ENCODE results near the gene CLCN1. TPM values are rescaled to one million over a fixed set of nuclear protein-coding genes. Genes with fewer than 3 reads are reported as not detected.

The CLCN1 gene
- polyA plus RNA-seq, 2 of the 4 experiments (the other 2 are of a cell fraction): 0.08 TPM; not detected in 1

DNA sequence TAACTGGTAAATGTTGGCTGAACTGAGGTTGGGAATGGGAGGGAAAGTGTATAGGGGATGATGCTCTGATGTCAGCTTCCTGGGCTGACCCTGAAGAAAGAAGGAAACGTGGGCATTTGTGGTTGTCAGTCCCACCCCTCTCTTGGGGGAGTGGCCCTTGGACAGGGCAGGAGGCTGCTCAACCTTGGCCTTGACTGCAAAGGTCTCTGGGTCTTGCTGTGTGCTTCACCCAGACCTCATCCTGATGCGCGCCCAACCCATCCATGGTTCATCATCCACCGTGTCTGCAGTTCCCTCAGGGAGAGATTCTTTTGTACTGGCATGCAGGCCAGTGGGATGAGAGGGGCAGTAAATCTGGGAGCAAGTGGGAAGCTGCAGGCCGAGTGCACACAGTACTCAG lies 60.5 kb downstream of the CLCN1 start:
- Histone ChIP-seq H3K4me2 (no peak overlapping the region), H3K4me3 (no peak overlapping the region), H3K27ac (no peak overlapping the region), H3K4me1 (peaks cover 21% of the 10 kb centered on the region), H3K9me3 (no peaks in the 10 kb centered on the region)
- ATAC-seq (no peak), DNase-seq (ENCODE audit: low read depth in 1 of 2, low spot score in 1 of 2) (no peak), FAIRE-seq (no peak)
- CTCF ChIA-PET: interaction anchor here (1.7 to 2.7 kb wide), 2 partner anchors 40 to 136 kb away, joined by 6 to 8 read pairs; no protein-coding TSS in a partner anchor
- TF ChIP-seq SMC3 (IDR thresholded peaks at IDR 0.05): no peak
- TF ChIP-seq KDM1A (IDR thresholded peaks at IDR 0.05; ENCODE audit: low read depth): no peak
- no peak for TF ChIP-seq FOSL2 (IDR thresholded peaks at IDR 0.05)
- no peak for TF ChIP-seq FOSL2 (CRISPR knock-in tag; IDR thresholded peaks at IDR 0.05)
- no peak for TF ChIP-seq EP300 (IDR thresholded peaks at IDR 0.05)
- no peak for TF ChIP-seq FOSB (CRISPR knock-in tag; IDR thresholded peaks at IDR 0.05)
- no peak for TF ChIP-seq EHMT2 (IDR thresholded peaks at IDR 0.05; ENCODE audit: low read depth)
- TF ChIP-seq TFCP2L1 (CRISPR knock-in tag; IDR thresholded peaks at IDR 0.05): no peak
- TF ChIP-seq CBX8 (IDR thresholded peaks at IDR 0.05): no peak
- TF ChIP-seq, protein P1, sequence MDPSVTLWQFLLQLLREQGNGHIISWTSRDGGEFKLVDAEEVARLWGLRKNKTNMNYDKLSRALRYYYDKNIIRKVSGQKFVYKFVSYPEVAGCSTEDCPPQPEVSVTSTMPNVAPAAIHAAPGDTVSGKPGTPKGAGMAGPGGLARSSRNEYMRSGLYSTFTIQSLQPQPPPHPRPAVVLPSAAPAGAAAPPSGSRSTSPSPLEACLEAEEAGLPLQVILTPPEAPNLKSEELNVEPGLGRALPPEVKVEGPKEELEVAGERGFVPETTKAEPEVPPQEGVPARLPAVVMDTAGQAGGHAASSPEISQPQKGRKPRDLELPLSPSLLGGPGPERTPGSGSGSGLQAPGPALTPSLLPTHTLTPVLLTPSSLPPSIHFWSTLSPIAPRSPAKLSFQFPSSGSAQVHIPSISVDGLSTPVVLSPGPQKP (IDR thresholded peaks at IDR 0.05; ENCODE audit: low read depth, low read length): no peak
- TF ChIP-seq, protein P2, sequence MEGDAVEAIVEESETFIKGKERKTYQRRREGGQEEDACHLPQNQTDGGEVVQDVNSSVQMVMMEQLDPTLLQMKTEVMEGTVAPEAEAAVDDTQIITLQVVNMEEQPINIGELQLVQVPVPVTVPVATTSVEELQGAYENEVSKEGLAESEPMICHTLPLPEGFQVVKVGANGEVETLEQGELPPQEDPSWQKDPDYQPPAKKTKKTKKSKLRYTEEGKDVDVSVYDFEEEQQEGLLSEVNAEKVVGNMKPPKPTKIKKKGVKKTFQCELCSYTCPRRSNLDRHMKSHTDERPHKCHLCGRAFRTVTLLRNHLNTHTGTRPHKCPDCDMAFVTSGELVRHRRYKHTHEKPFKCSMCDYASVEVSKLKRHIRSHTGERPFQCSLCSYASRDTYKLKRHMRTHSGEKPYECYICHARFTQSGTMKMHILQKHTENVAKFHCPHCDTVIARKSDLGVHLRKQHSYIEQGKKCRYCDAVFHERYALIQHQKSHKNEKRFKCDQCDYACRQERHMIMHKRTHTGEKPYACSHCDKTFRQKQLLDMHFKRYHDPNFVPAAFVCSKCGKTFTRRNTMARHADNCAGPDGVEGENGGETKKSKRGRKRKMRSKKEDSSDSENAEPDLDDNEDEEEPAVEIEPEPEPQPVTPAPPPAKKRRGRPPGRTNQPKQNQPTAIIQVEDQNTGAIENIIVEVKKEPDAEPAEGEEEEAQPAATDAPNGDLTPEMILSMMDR (IDR thresholded peaks at IDR 0.05): no peak
- no peak for TF ChIP-seq NPAS2 (CRISPR knock-in tag; IDR thresholded peaks at IDR 0.05; ENCODE audit: borderline replicate concordance)
- no peak for TF ChIP-seq MYC (IDR thresholded peaks at IDR 0.05; ENCODE audit: borderline replicate concordance, low read length)
- TF ChIP-seq CHD4 (IDR thresholded peaks at IDR 0.05; ENCODE audit: borderline replicate concordance): no peak
- no peak for TF ChIP-seq NR3C1 (IDR thresholded peaks at IDR 0.05)
- no peak for TF ChIP-seq PHF8 (IDR thresholded peaks at IDR 0.05; ENCODE audit: borderline replicate concordance, low read depth)
- whole genome bisulfite sequencing (ENCODE audit: missing lambda C conversion rate): 69% methylated on average over 5 of the region's 5 CpGs
- POLR2A ChIA-PET: no interaction called here

DNA sequence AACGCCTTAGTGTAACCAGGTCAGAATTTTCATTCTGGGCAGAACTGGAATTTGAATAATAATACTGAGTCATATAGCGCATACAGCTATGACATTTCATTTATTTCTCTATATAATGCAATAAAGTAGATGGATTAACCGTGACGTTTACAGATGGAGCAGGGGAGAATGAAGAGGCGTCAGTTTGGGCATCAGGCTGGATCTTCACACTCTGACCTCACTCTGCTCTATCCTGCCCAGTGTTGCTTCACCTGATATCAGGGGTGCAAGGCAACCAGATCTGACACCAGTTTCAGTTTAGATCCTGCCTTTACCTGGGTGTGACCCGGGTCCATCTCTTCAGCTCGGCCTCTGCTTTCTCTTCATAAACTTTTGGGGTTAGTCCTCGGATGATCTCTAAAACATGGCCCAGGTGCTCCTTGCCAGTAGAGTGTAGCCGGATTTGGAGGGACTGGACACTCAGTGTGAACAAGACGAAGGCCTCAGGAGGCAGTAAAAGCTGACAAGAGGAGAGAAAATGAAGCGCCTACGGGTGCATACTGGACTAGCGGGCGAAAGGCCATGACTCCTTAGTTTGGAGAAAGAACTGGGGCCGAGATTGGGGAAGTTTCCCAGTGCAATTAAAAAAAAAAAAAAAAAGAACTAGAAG lies 63.8 kb downstream of the CLCN1 start:
- peak overlapping the region; percentile 99 to 100 for H3K27ac ChIP-seq
- H3K4me3 ChIP-seq: peak overlapping the region; percentile 100
- no peaks in the 10 kb centered on the region for H3K9me3 ChIP-seq
- H3K4me2 ChIP-seq: peak overlapping the region; percentile 83
- 28% methylated on average over 15 of the region's 15 CpGs for WGBS (ENCODE audit: missing lambda C conversion rate)
- ChIA-PET CTCF (interaction anchor here (0.7 to 3.0 kb wide), 43 partner anchors 9 to 1001 kb away, joined by 3 to 30 read pairs (median 4); partner anchors contain the start of genes EPHA1, FAM131B and GSTK1), POLR2A (interaction anchor here (0.6 to 1.4 kb wide), 7 partner anchors 8 to 139 kb away, joined by 3 to 11 read pairs (median 5); no protein-coding TSS in a partner anchor)
- DNase-seq (ENCODE audit: low read depth in 1 of 2, low spot score in 1 of 2): peak in 1 of 2 experiments; percentile 46
- TF ChIP-seq FOXS1 (CRISPR knock-in tag; IDR thresholded peaks at IDR 0.05): no peak
- TF ChIP-seq, protein P3, sequence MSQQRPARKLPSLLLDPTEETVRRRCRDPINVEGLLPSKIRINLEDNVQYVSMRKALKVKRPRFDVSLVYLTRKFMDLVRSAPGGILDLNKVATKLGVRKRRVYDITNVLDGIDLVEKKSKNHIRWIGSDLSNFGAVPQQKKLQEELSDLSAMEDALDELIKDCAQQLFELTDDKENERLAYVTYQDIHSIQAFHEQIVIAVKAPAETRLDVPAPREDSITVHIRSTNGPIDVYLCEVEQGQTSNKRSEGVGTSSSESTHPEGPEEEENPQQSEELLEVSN (IDR thresholded peaks at IDR 0.05; ENCODE audit: borderline replicate concordance, low read depth): peak; percentile 87
- TF ChIP-seq, protein P4, sequence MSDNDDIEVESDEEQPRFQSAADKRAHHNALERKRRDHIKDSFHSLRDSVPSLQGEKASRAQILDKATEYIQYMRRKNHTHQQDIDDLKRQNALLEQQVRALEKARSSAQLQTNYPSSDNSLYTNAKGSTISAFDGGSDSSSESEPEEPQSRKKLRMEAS (IDR thresholded peaks at IDR 0.05): 0 out of 2 replicates have a peak, but pooled peaks have one; percentile 34
- TF ChIP-seq KDM5A (IDR thresholded peaks at IDR 0.05): no peak
- TF ChIP-seq PHF8 (IDR thresholded peaks at IDR 0.05; ENCODE audit: borderline replicate concordance, low read depth): no peak
- TF ChIP-seq, protein P5, sequence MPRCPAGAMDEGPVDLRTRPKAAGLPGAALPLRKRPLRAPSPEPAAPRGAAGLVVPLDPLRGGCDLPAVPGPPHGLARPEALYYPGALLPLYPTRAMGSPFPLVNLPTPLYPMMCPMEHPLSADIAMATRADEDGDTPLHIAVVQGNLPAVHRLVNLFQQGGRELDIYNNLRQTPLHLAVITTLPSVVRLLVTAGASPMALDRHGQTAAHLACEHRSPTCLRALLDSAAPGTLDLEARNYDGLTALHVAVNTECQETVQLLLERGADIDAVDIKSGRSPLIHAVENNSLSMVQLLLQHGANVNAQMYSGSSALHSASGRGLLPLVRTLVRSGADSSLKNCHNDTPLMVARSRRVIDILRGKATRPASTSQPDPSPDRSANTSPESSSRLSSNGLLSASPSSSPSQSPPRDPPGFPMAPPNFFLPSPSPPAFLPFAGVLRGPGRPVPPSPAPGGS (IDR thresholded peaks at IDR 0.05): no peak
- TF ChIP-seq CHD2 (IDR thresholded peaks at IDR 0.05; ENCODE audit: low read length, partially characterized antibody): no peak
- TF ChIP-seq TFCP2L1 (CRISPR knock-in tag; IDR thresholded peaks at IDR 0.05): no peak
- peaks cover 42% of the 10 kb centered on the region for H3K4me1 ChIP-seq
- ATAC-seq: peak in 1 of 2 experiments; percentile 41; a peak in 3 of 6 replicates
- no peak for FAIRE-seq
